A172 (cell line): ENCODE measurements around the gene MTA3. TPM values are rescaled to one million over a fixed set of nuclear protein-coding genes. Genes with fewer than 3 reads are reported as not detected.

Source experiments
- DNase-seq: peaks from one replicate; pipeline ENCODE4 v3.0.0-alpha.2; 2015; ENCODE audit warnings: low spot score
- total RNA-seq: library from RNA; depleted of rRNA; stranded (reverse); fragments of >200 nt; shearing (Covaris generic); gene quantifications from 2 replicates; pipeline ENCODE4 v1.2.3, GENCODE V29; 2014; rRNA removed

MTA3 gene
- total RNA-seq, 1 experiment from 2014 or later, result 35.5 TPM

- DNase-seq, result no peak
Measured at GRCh38 chr2:42804338-42804737, 235.9 kb downstream of the MTA3 start.

GRCh38 chr2:42804891-42805290 lies 236.5 kb downstream of the MTA3 start:
- no peak for DNase-seq

Other genes starting within 250 kb of the MTA3 start
- gene COX7A2L, start 207.4 kb upstream of the MTA3 start, total RNA-seq, result 315 and 320 TPM in 2 replicates
- gene KCNG3, start 74.7 kb upstream of the MTA3 start, total RNA-seq, result 2.5 and 2.9 TPM in 2 replicates
- gene OXER1, start 195.5 kb downstream of the MTA3 start, total RNA-seq, result not detected in 2 replicates
- gene HAAO, start 224.0 kb downstream of the MTA3 start, total RNA-seq, result not detected in 2 replicates